ENCODE results near the gene GMDS.

DNA sequence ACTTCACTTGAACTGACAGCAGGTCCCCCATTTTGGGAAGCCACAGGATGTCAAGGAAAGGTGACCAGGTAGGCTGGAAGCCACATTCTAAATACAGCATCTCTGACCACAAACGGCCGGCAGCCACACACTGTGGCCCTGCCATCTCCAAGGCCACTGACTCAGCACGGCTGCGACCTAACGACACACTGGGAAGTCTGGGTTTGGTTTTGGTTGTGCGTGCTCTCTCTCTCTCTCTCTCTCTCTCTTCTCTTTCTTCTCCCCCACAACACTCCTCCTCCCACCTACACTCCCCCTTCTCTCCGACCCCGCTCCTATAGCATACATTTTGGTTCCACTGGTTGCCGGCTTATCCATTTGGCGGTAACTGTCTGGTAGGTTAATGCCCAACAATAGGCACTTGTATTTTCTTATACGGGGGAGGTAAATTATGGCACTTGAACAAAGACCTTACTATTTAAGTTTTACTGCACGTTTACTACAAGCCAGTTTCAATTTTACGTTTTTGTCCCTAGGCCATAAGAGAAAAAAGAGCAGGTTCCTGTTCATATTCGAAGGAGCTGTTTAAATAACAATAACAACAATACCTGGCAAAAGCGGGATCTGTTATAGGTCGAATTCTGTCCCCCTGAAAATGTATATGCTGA, 103.6 kb downstream of the GMDS start:
- TF ChIP-seq, protein P1, sequence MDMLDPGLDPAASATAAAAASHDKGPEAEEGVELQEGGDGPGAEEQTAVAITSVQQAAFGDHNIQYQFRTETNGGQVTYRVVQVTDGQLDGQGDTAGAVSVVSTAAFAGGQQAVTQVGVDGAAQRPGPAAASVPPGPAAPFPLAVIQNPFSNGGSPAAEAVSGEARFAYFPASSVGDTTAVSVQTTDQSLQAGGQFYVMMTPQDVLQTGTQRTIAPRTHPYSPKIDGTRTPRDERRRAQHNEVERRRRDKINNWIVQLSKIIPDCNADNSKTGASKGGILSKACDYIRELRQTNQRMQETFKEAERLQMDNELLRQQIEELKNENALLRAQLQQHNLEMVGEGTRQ (IDR thresholded peaks at IDR 0.05; ENCODE audit: low read depth, low read length) = no peak
- TF ChIP-seq, protein P1 (CRISPR knock-in tag; IDR thresholded peaks at IDR 0.05; ENCODE audit: borderline replicate concordance) = no peak
- TF ChIP-seq POLR2AphosphoS2 (IDR thresholded peaks at IDR 0.05; ENCODE audit: low read depth, low read length) (no peak), SIN3A (IDR thresholded peaks at IDR 0.05; ENCODE audit: borderline replicate concordance, low read depth, low read length) (no peak), JUN (CRISPR knock-in tag; IDR thresholded peaks at IDR 0.05) (no peak), HOXA5 (CRISPR knock-in tag; IDR thresholded peaks at IDR 0.05) (no peak), TBX3 (IDR thresholded peaks at IDR 0.05; ENCODE audit: borderline replicate concordance) (no peak), EP300 (IDR thresholded peaks at IDR 0.05; ENCODE audit: low read depth in 2 of 2, low read length in 2 of 2) (no peak), EP300 (CRISPR knock-in tag; IDR thresholded peaks at IDR 0.05; ENCODE audit: borderline replicate concordance) (no peak), RAD21 (CRISPR knock-in tag; IDR thresholded peaks at IDR 0.05) (no peak), SP2 (CRISPR knock-in tag; IDR thresholded peaks at IDR 0.05) (no peak)
- TF ChIP-seq, protein P2, sequence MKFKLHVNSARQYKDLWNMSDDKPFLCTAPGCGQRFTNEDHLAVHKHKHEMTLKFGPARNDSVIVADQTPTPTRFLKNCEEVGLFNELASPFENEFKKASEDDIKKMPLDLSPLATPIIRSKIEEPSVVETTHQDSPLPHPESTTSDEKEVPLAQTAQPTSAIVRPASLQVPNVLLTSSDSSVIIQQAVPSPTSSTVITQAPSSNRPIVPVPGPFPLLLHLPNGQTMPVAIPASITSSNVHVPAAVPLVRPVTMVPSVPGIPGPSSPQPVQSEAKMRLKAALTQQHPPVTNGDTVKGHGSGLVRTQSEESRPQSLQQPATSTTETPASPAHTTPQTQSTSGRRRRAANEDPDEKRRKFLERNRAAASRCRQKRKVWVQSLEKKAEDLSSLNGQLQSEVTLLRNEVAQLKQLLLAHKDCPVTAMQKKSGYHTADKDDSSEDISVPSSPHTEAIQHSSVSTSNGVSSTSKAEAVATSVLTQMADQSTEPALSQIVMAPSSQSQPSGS (CRISPR knock-in tag; IDR thresholded peaks at IDR 0.05) = no peak
